ENCODE measurements around the gene DCXR. TPM values are rescaled to one million over a fixed set of nuclear protein-coding genes. Genes with fewer than 3 reads are reported as not detected.
A peak's percentile ranks its signal among the peaks of the same experiment; 100 is the strongest.

DCXR gene
- total RNA-seq, 2 donors from 2014 or later: 235 to 744 TPM

DNA sequence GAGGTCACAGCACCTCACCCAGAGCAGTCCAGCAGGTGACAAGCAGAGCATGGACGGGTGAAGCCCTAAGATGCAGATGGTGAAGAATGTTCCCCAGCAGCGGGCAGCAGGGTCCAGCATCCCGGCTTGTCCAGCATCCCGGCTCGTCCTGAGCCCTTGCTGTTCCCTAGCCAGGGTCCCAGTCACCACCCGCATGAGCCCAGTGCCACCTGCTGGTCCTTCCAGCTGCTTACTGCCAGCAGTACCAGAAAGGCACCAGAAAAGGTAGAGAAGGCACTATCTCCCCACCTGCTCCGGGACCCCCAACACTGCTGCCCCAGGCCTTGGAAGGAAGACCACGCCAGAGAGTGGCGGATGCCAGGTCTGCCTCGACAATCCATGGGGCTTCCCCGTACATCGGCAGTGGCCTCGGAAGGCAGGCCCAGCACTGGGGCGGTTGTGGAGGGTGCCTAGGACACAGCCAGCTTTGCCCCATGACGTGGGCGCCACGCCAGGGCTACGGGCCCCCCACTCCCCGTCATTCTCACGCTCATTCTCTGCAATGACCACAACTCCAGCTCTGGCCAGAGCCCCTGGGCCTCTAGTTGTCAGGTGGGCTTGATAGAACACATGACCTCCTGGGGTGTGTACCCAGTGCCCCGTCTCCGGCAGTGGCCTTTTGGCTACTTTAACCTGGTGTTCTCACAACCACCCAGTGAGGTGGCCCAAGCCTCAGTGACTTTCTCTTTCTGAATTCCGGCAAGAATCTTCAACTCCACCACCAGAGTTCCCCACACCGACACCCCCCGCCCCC lies 16.2 kb downstream of the DCXR start:
- DNase-seq (ENCODE audit: low spot score): peak; percentile 72
- intact Hi-C loops (cut with DNase I): loop anchor here (2.0 kb wide), 1 partner anchor 63 kb away; no protein-coding TSS in a partner anchor
- 27% methylated on average over 25 of the region's 25 CpGs for WGBS
- peak overlapping the region in 1 of 2 donors; percentile 85 for H3K4me3 ChIP-seq
- TF ChIP-seq, protein P1, sequence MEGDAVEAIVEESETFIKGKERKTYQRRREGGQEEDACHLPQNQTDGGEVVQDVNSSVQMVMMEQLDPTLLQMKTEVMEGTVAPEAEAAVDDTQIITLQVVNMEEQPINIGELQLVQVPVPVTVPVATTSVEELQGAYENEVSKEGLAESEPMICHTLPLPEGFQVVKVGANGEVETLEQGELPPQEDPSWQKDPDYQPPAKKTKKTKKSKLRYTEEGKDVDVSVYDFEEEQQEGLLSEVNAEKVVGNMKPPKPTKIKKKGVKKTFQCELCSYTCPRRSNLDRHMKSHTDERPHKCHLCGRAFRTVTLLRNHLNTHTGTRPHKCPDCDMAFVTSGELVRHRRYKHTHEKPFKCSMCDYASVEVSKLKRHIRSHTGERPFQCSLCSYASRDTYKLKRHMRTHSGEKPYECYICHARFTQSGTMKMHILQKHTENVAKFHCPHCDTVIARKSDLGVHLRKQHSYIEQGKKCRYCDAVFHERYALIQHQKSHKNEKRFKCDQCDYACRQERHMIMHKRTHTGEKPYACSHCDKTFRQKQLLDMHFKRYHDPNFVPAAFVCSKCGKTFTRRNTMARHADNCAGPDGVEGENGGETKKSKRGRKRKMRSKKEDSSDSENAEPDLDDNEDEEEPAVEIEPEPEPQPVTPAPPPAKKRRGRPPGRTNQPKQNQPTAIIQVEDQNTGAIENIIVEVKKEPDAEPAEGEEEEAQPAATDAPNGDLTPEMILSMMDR (IDR thresholded peaks at IDR 0.05): peak; percentile 50 to 93 (median 72)
- TF ChIP-seq POLR2A (IDR thresholded peaks at IDR 0.05) (no peak), POLR2AphosphoS5 (IDR thresholded peaks at IDR 0.05) (peak; percentile 48)
- no peaks in the 10 kb centered on the region for H3K36me3 ChIP-seq
- H3K4me1 ChIP-seq (replicated peaks): peaks cover 18% of the 10 kb centered on the region
- no peaks in the 10 kb centered on the region for H3K27me3 ChIP-seq (replicated peaks; ENCODE audit: insufficient read depth)
- H3K9me3 ChIP-seq: no peaks in the 10 kb centered on the region
- H3K27ac ChIP-seq: peak overlapping the region in 1 of 2 donors; percentile 39

GRCh38 chr17:82020572-82021106 lies 16.9 kb downstream of the DCXR start:
- Histone ChIP-seq H3K27ac (no peak overlapping the region), H3K9me3 (no peaks in the 10 kb centered on the region), H3K4me3 (no peak overlapping the region), H3K36me3 (no peaks in the 10 kb centered on the region), H3K27me3 (replicated peaks; ENCODE audit: insufficient read depth) (no peaks in the 10 kb centered on the region), H3K4me1 (replicated peaks) (peaks cover 18% of the 10 kb centered on the region)
- DNase-seq (ENCODE audit: low spot score): no peak
- WGBS: 79% methylated on average over 14 of the region's 14 CpGs
- TF ChIP-seq, protein P1 (IDR thresholded peaks at IDR 0.05): no peak
- TF ChIP-seq POLR2AphosphoS5 (IDR thresholded peaks at IDR 0.05) (no peak), POLR2A (IDR thresholded peaks at IDR 0.05) (no peak)
- intact Hi-C loops (cut with DNase I): loop anchor here (2.0 kb wide), 1 partner anchor 62 kb away; no protein-coding TSS in a partner anchor

DNA sequence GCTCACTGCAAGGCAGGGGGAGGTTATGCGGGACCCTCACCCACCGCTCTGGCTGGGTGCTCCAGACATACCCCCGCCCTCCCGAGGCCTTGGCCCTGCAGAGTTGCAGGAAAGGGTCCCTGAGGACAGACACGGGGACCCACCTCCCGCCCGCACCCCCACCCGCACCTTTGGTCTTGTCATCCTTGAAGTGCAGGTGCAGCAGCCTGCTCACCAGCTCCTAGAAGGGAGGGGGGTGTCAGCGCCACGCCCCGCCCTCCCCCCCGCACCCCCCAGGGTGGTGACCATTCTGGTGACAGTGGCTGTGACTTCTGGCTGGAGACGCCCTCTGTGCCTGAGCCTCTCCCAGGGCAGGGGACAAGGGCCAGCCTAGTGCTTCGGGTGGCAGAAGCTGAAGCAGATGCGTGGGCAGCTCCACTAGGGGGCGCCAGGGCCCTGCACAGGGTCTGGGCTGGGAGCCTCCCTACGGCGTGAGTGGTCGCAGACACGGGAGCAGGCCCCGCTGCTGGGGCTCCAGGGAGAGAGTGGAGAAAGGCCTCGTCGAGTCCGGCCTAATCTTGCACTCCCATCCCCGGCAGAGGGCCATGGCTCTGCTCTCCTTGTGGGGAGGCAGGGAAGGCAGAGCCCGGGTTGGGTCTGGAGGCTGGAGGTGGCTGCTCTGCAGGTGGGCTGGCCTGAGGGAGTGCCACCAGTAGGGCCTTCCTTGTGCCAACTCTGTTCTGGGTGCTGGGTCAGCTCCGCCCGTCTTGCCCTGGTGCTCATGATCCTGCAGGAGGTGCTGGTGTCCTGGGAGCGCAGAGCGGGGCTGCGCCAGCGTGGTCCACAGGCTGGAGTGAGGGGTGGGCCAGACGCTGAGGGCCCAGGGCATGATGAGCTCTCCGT lies 17.6 kb downstream of the DCXR start:
- H3K4me1 ChIP-seq (replicated peaks): peaks cover 18% of the 10 kb centered on the region
- H3K27ac ChIP-seq: no peak overlapping the region
- no peak overlapping the region for H3K4me3 ChIP-seq
- no peaks in the 10 kb centered on the region for H3K27me3 ChIP-seq (replicated peaks; ENCODE audit: insufficient read depth)
- DNase-seq (ENCODE audit: low spot score): no peak
- H3K9me3 ChIP-seq: no peaks in the 10 kb centered on the region
- intact Hi-C loops (cut with DNase I): loop anchor here (2.0 kb wide), 1 partner anchor 61 kb away; no protein-coding TSS in a partner anchor
- no peaks in the 10 kb centered on the region for H3K36me3 ChIP-seq
- TF ChIP-seq POLR2A (IDR thresholded peaks at IDR 0.05) (no peak), POLR2AphosphoS5 (IDR thresholded peaks at IDR 0.05) (no peak)
- TF ChIP-seq, protein P1 (IDR thresholded peaks at IDR 0.05): peak; percentile 36 to 55 (median 40)
- 66% methylated on average over 31 of the region's 34 CpGs for WGBS

- Histone ChIP-seq H3K27ac (no peak overlapping the region), H3K4me1 (replicated peaks) (peaks cover 16% of the 10 kb centered on the region), H3K9me3 (no peaks in the 10 kb centered on the region), H3K4me3 (no peak overlapping the region), H3K27me3 (replicated peaks; ENCODE audit: insufficient read depth) (no peaks in the 10 kb centered on the region), H3K36me3 (no peaks in the 10 kb centered on the region)
- intact Hi-C loops (cut with DNase I): no loop called here
- no peak for DNase-seq (ENCODE audit: low spot score)
- WGBS: 81% methylated on average over 33 of the region's 33 CpGs
- TF ChIP-seq, protein P1 (IDR thresholded peaks at IDR 0.05): no peak
- TF ChIP-seq POLR2A (IDR thresholded peaks at IDR 0.05): no peak
- no peak for TF ChIP-seq POLR2AphosphoS5 (IDR thresholded peaks at IDR 0.05)
These were observed 18.4 kb downstream of the DCXR start for GRCh38 chr17:82018989-82019689.
